KOPT-K1 (cell line): ENCODE data around the gene RAB3IL1.

ENCODE experiments used
- H3K27ac ChIP-seq: fragments of 200-600 bp; sonication (generic); 2 replicates; pipeline ENCODE4 v1.5.1; 2016; ENCODE audit warnings: antibody characterized with exemption, mild to moderate bottlenecking, low read depth, low read length; ENCODE audit not compliant: poor library complexity, severe bottlenecking
- H3K36me3 ChIP-seq: fragments of 200-600 bp; sonication (generic); 2 replicates; pipeline ENCODE4 v1.5.1; 2017; ENCODE audit warnings: antibody characterized with exemption, mild to moderate bottlenecking, low read length, moderate library complexity; ENCODE audit not compliant: insufficient read depth
- H3K9me3 ChIP-seq: fragments of 200-600 bp; sonication (generic); 2 replicates; pipeline ENCODE4 v1.5.1; 2017; ENCODE audit warnings: antibody characterized with exemption, low read length, mild to moderate bottlenecking; ENCODE audit not compliant: insufficient read depth, poor library complexity, severe bottlenecking

RAB3IL1 gene

DNA sequence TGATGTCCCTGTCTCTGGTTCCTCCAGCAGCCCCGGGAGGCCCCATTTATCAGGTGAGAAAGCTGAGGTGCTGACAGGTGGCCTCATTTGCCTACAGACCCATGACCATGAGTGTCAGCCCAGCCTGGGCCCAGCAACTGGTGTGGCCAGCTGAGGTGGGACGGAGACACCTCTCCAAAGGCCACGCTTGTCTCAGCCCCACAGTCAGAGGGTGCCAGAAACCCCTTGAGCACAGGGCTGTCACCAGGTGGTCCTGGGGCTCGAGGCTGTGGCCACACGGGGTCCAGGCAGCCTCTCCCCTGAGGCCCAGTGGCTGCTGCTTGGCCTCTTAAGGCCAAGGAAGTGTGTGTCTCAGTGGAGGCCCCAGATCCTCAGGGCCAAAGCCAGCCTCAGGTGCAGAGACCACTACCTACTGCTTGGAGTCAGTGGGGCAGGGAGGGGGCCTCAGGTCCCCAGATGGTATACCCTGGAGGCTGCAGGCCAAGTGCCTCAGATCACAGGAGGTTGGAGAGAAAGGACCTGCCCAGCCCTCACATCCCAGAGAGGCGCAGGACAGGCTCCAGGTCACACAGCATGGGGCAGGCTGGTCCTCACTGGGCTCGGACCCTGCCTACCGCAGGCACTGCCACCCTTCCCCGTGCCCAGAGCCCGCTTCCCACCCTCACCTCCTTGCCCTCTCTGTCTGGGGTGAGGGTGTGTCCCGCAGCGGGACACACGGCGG, 11.4 kb downstream of the RAB3IL1 start:
- Histone ChIP-seq H3K9me3 (no peaks in the 10 kb centered on the region), H3K36me3 (no peaks in the 10 kb centered on the region), H3K27ac (no peak overlapping the region)

- Histone ChIP-seq H3K27ac (no peak overlapping the region), H3K36me3 (no peaks in the 10 kb centered on the region), H3K9me3 (no peaks in the 10 kb centered on the region)
Measured at GRCh38 chr11:61905067-61905696, 12.2 kb downstream of the RAB3IL1 start.

GRCh38 chr11:61904539-61905048, 12.8 kb downstream of the RAB3IL1 start:
- Histone ChIP-seq H3K9me3 (no peaks in the 10 kb centered on the region), H3K36me3 (no peaks in the 10 kb centered on the region), H3K27ac (no peak overlapping the region)

- H3K9me3 ChIP-seq: no peaks in the 10 kb centered on the region
- no peak overlapping the region for H3K27ac ChIP-seq
- H3K36me3 ChIP-seq: no peaks in the 10 kb centered on the region
Measured at GRCh38 chr11:61903845-61904244, 13.5 kb downstream of the RAB3IL1 start.

- Histone ChIP-seq H3K27ac (no peak overlapping the region), H3K9me3 (no peaks in the 10 kb centered on the region), H3K36me3 (no peaks in the 10 kb centered on the region)
Measured at GRCh38 chr11:61902313-61902712, 15.1 kb downstream of the RAB3IL1 start.

DNA sequence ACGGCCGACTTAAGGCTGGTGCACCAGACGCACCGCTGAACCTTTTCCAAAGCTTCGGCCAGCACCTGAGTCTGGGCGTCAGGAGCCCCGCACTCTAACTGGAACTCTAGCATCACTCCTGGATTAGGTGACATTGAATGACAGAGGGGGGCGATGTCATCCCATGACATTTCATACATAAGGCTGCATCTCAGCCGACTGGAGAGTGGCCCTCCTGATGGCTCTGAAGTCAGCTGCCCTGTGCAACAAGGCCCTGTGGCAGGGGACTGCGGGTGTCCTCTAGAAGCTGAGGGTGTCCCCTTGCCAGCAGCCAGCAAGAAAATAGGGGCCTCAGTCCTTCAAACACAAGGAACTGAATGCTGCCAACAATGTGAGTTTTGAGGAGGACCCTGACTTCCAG, 16.0 kb downstream of the RAB3IL1 start:
- H3K36me3 ChIP-seq: no peaks in the 10 kb centered on the region
- H3K9me3 ChIP-seq: no peaks in the 10 kb centered on the region
- H3K27ac ChIP-seq: no peak overlapping the region

DNA sequence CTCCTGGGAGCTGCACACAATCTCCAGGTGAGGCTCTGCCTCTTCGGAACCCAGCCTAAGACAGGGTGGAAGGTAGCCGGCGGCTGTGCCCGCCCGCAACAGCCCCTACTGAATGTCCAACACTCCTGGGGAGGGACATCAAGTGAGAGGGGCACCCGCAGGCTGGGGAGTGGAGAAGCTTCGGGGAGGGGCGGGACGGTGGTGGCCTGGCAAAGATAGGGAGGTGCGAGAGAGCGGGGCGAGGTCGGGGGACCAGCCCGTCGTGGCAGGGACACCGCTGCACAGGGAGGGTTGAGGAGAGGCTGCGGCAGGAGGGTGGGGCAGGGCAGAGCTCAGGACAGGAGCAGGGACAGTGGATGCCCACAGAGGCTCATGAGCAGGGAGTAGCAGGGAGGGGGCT, 17.1 kb downstream of the RAB3IL1 start:
- no peaks in the 10 kb centered on the region for H3K9me3 ChIP-seq
- no peaks in the 10 kb centered on the region for H3K36me3 ChIP-seq
- no peak overlapping the region for H3K27ac ChIP-seq

- Histone ChIP-seq H3K27ac (no peak overlapping the region), H3K36me3 (no peaks in the 10 kb centered on the region), H3K9me3 (no peaks in the 10 kb centered on the region)
Measured at GRCh38 chr11:61899146-61899841, 18.1 kb downstream of the RAB3IL1 start.

DNA sequence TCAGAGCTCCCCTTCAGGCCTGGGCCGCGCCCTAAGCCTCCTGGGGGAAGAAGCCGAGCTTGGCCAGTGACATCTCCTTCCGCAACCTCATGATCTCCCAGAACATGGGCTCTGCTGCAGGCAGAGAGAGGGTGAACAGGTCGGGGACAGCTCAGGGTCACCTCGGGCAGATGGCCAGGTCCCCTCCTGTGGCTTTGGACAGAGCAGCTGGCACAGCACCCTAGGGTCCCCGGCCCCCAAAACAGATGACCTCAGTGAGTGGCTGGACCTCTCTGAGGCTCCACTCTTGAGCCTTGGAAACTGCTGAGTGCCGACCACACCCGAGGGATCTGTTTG, 19.2 kb downstream of the RAB3IL1 start:
- Histone ChIP-seq H3K27ac (no peak overlapping the region), H3K36me3 (no peaks in the 10 kb centered on the region)

GRCh38 chr11:61897387-61898246, 19.7 kb downstream of the RAB3IL1 start:
- Histone ChIP-seq H3K9me3 (no peaks in the 10 kb centered on the region), H3K36me3 (no peaks in the 10 kb centered on the region), H3K27ac (no peak overlapping the region)

More for the DNA sequence above, 19.2 kb downstream of the RAB3IL1 start:
- H3K9me3 ChIP-seq: no peaks in the 10 kb centered on the region

- Histone ChIP-seq H3K36me3 (no peaks in the 10 kb centered on the region), H3K27ac (no peak overlapping the region)
Measured at GRCh38 chr11:61896665-61897386, 20.5 kb downstream of the RAB3IL1 start.

DNA sequence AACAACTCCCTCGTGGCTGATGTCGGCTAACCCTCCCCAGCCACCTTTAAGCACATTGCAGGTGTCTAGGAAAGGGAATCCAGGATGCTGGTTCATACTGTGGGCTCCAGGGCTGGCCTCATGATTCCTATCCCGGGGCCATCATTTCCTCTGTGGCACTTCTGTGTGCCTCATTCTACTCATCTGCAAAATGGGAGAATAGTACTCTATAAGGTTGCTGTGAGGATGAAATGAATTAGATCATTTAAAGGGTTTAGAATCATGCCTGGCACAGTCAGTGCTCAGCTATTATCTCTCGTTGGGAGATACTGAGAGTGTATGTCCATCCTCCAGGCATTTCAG, 21.7 kb downstream of the RAB3IL1 start:
- Histone ChIP-seq H3K27ac (no peak overlapping the region), H3K36me3 (no peaks in the 10 kb centered on the region), H3K9me3 (no peaks in the 10 kb centered on the region)

More at GRCh38 chr11:61896665-61897386, 20.5 kb downstream of the RAB3IL1 start:
- no peaks in the 10 kb centered on the region for H3K9me3 ChIP-seq

- Histone ChIP-seq H3K27ac (no peak overlapping the region), H3K36me3 (no peaks in the 10 kb centered on the region), H3K9me3 (no peaks in the 10 kb centered on the region)
Measured at GRCh38 chr11:61895046-61895717, 22.2 kb downstream of the RAB3IL1 start.

- Histone ChIP-seq H3K9me3 (no peaks in the 10 kb centered on the region), H3K27ac (no peak overlapping the region), H3K36me3 (no peaks in the 10 kb centered on the region)
Measured at GRCh38 chr11:61893981-61894380, 23.4 kb downstream of the RAB3IL1 start.
